Osteoblast (primary cell): Measurements from ENCODE around the gene NANOS3. TPM values are rescaled to one million over a fixed set of nuclear protein-coding genes. Genes with fewer than 3 reads are reported as not detected.

Source experiments
- DNase-seq: peaks from one replicate; pipeline ENCODE4 v3.0.0; 2011; ENCODE audit warnings: low spot score, mixed read lengths; ENCODE audit not compliant: insufficient read length; ENCODE audit errors: missing footprints
- H2AFZ ChIP-seq: 2 replicates; pipeline ENCODE4 v1.6.0; 2011; ENCODE audit warnings: mild to moderate bottlenecking, low read length
- H3K27ac ChIP-seq: 2 replicates; pipeline ENCODE4 v1.5.1; 2011; ENCODE audit warnings: mild to moderate bottlenecking, low read depth, low read length, moderate library complexity
- H3K27me3 ChIP-seq: 2 replicates; pipeline ENCODE4 v1.6.0; 2012; ENCODE audit warnings: mild to moderate bottlenecking, control low read depth, inconsistent platforms, low read length, moderate library complexity; ENCODE audit not compliant: insufficient read depth
- H3K36me3 ChIP-seq: 2 replicates; pipeline ENCODE4 v1.5.1; 2011; ENCODE audit warnings: mild to moderate bottlenecking, low read length, control low read depth, moderate library complexity; ENCODE audit not compliant: insufficient read depth
- H3K4me1 ChIP-seq: 2 replicates; pipeline ENCODE4 v1.5.1; 2011; ENCODE audit warnings: mild to moderate bottlenecking, low read length, control low read depth, moderate library complexity; ENCODE audit not compliant: insufficient read depth
- H3K4me2 ChIP-seq: 2 replicates; pipeline ENCODE4 v1.6.0; 2011; ENCODE audit warnings: mild to moderate bottlenecking, low read length; ENCODE audit not compliant: insufficient read depth
- H3K4me3 ChIP-seq: fragments of 200-600 bp; sonication (generic); 3 replicates; pipeline ENCODE4 v1.5.1; 2012; ENCODE audit warnings: mild to moderate bottlenecking, low read length, inconsistent platforms; ENCODE audit not compliant: insufficient read depth
- H3K79me2 ChIP-seq: 2 replicates; pipeline ENCODE4 v1.6.0; 2012; ENCODE audit warnings: mild to moderate bottlenecking, low read length, control low read depth, inconsistent platforms; ENCODE audit not compliant: insufficient read depth
- H3K9me3 ChIP-seq: 2 replicates; pipeline ENCODE4 v1.5.1; 2011; ENCODE audit warnings: low read depth, low read length, control low read depth
- H4K20me1 ChIP-seq: 2 replicates; pipeline ENCODE4 v1.6.0; 2012; ENCODE audit warnings: mild to moderate bottlenecking, low read length, control low read depth; ENCODE audit not compliant: insufficient read depth
- total RNA-seq: library from RNA; depleted of rRNA; stranded (reverse); fragments of >200 nt; gene quantifications from 2 replicates; pipeline ENCODE4 v1.2.3, GENCODE V29; 2012
- TF ChIP-seq, protein P1 (sequence below): IDR thresholded peaks from 2 replicates; pipeline ENCODE4 v1.5.1; 2011; ENCODE audit warnings: mild to moderate bottlenecking, low read depth, low read length, moderate library complexity; ENCODE audit errors: extremely low read depth

The NANOS3 gene
- total RNA-seq, 1 donor = not detected

DNA sequence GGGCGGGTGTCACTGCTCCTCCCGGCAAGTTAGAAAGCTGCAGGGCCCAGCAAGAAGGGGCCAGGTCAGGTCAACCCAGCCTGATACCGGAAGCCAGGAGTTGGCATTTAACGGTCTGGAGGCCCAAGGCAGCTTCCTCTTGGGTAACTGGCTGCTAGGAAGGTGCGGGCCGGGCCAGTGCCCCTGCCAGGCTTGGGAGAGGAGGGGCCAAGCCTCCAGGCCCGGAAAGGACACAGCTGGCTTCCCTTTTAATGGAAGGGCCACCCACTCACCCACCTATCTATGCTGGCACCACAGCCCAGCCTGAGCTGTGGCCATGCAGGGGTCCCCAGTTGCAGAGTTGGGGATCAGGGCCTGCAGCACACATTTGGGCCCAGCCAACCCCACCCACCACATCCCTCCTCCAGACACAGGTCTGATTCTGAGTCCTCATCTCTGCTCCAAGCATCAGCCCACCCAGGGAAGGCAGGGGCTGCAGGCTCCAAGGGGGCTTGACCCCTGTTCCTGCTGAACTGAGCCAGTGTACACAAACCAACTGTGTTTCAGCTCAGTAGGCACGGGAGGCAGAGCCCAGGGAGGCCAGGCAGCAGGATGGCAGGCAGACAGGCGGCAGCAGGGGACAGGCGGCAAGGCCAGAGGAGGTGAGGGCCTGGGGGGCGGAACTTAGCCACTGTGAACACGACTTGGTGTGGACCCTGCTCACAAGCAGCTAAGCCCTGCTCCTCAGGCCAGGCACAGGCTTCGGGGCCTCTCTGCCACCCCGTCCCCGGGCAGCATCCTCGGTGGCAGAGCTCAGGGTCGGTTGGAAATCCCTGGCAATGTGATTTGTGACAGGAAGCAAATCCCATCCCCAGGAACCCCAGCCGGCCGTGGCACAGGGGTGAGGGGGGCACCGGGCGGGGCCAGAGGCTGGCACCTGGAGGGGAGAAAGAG is 40.9 kb upstream of the NANOS3 start:
- H3K27ac ChIP-seq = peak overlapping the region; percentile 74
- peak; percentile 86 for DNase-seq
- H3K36me3 ChIP-seq = peaks cover 61% of the 10 kb centered on the region
- H3K4me2 ChIP-seq = peak overlapping the region; percentile 39
- peak overlapping the region; percentile 16 for H3K4me3 ChIP-seq
- H2AFZ ChIP-seq = no peak overlapping the region
- H3K9me3 ChIP-seq = no peaks in the 10 kb centered on the region
- H3K79me2 ChIP-seq = peaks cover 80% of the 10 kb centered on the region
- TF ChIP-seq, protein P1, sequence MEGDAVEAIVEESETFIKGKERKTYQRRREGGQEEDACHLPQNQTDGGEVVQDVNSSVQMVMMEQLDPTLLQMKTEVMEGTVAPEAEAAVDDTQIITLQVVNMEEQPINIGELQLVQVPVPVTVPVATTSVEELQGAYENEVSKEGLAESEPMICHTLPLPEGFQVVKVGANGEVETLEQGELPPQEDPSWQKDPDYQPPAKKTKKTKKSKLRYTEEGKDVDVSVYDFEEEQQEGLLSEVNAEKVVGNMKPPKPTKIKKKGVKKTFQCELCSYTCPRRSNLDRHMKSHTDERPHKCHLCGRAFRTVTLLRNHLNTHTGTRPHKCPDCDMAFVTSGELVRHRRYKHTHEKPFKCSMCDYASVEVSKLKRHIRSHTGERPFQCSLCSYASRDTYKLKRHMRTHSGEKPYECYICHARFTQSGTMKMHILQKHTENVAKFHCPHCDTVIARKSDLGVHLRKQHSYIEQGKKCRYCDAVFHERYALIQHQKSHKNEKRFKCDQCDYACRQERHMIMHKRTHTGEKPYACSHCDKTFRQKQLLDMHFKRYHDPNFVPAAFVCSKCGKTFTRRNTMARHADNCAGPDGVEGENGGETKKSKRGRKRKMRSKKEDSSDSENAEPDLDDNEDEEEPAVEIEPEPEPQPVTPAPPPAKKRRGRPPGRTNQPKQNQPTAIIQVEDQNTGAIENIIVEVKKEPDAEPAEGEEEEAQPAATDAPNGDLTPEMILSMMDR = no peak
- H3K27me3 ChIP-seq = no peaks in the 10 kb centered on the region
- peaks cover 52% of the 10 kb centered on the region for H3K4me1 ChIP-seq
- H4K20me1 ChIP-seq = peaks cover 75% of the 10 kb centered on the region

DNA sequence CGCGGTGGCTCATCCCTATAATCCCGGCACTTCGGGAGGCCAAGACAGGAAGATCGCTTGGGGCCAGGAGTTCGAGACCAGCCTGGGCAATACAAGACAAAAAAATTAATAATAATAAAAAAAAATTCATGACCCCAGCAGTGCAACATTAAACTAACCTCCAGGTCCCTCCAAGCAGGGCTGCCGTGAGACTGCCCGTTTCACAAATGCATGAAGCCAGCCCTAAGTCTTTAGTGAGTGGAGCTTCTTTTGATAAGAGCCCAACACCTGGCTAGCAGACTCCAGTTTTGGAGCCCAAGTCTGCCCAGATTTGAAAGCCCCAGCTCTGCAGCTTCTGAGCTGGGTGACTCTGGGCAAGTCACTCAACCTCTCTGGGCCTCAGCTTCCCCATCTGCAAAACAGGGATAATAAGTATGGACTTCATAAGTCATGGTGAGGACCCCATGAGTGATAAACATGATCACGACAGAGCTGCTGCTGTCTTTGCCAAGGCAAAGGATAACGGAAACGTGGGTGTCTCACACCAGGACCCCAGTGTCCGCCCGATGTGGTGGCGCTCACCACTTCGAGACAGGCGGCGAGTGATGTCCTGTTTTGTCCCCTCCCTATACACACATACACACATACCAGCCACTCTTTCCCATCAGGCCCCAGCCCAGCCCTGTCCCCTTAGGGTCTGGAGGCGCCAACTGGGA is 38.4 kb upstream of the NANOS3 start:
- H3K4me2 ChIP-seq = peak overlapping the region; percentile 98
- H3K36me3 ChIP-seq = peaks cover 51% of the 10 kb centered on the region
- H2AFZ ChIP-seq = no peak overlapping the region
- H4K20me1 ChIP-seq = peaks cover 70% of the 10 kb centered on the region
- peaks cover 90% of the 10 kb centered on the region for H3K79me2 ChIP-seq
- H3K4me1 ChIP-seq = peaks cover 58% of the 10 kb centered on the region
- TF ChIP-seq, protein P1 = no peak
- H3K9me3 ChIP-seq = no peaks in the 10 kb centered on the region
- H3K27ac ChIP-seq = peak overlapping the region; percentile 95
- no peaks in the 10 kb centered on the region for H3K27me3 ChIP-seq
- DNase-seq = peak; percentile 77
- H3K4me3 ChIP-seq = peak overlapping the region; percentile 99

DNA sequence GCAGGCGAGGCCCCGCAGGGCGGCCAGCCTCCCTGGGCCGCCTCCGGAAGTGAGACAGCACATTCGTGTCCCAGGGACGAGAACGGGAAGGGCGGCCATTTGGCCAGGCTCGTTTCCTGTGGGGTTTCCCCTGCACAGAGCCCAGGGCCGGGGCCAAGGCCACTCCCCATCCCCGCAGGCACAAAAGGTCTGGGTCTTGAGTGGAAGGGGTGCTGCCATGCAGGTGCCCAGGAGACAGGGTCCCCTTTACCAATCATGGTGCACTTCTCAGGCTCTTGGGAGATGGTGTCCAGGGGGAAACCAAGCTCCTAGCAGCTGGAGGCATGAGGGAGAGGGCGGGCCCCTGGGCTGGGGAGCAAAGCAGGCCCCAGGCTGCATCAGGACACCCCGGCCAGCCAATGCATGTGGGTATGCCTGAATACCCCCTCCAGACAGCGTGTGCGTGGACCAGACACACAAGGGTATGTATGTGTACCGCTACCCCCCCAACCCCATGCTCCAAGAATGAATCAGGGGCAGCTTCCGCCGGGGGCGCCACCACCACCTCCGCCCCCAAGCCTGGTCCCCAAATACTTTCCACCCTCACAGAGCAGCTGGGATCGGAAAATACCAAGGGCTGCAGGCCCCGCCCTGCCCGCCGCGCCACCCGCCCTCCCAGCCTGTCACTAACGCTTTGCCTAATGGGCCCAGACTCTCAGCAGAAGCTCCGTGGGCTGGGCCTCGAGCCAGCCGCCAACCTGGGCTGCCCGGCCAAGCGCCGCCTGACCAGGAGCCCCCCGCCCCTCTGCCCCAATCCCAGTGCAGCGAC is 37.6 kb upstream of the NANOS3 start:
- H4K20me1 ChIP-seq = peaks cover 63% of the 10 kb centered on the region
- no peaks in the 10 kb centered on the region for H3K27me3 ChIP-seq
- peak overlapping the region; percentile 95 for H3K27ac ChIP-seq
- H3K36me3 ChIP-seq = peaks cover 44% of the 10 kb centered on the region
- H3K4me3 ChIP-seq = peak overlapping the region; percentile 99
- peak; percentile 97 for DNase-seq
- H3K4me1 ChIP-seq = peaks cover 53% of the 10 kb centered on the region
- no peak overlapping the region for H2AFZ ChIP-seq
- peaks cover 83% of the 10 kb centered on the region for H3K79me2 ChIP-seq
- H3K9me3 ChIP-seq = no peaks in the 10 kb centered on the region
- TF ChIP-seq, protein P1 = no peak
- peak overlapping the region; percentile 98 for H3K4me2 ChIP-seq
